PC-9 (cell line): ENCODE results near the gene PIRT. TPM values are rescaled to one million over a fixed set of nuclear protein-coding genes. Genes with fewer than 3 reads are reported as not detected.

ENCODE experiments used
- Bru-seq: library from RNA; stranded (reverse); fragments of 400-500 nt; gene quantifications from one replicate; lab custom pipeline; 2021; lab: Mats Ljungman, UMichigan
- BruChase-seq, 2 experiments: library from RNA; stranded (reverse); fragments of 400-500 nt; gene quantifications; one replicate each; lab custom pipeline; 2021; lab: Mats Ljungman, UMichigan
- BruUV-seq: library from RNA; stranded (reverse); fragments of 400-500 nt; replicated peaks from 2 replicates; lab custom pipeline; 2021; lab: Mats Ljungman, UMichigan
- CTCF ChIA-PET: fragments of 300-600 bp; sonication (Branson Sonifier 250); formaldehyde crosslinking; loops from one replicate; lab custom pipeline; 2022; ENCODE audit warnings: antibody characterized with exemption; lab: Charles Lee
- POLR2A ChIA-PET: fragments of 300-600 bp; sonication (Branson Sonifier 250); formaldehyde crosslinking; loops from one replicate; lab custom pipeline; 2022; ENCODE audit warnings: antibody characterized with exemption; ENCODE audit not compliant: unreplicated experiment; lab: Charles Lee
- DNase-seq, 2 experiments: peaks; one replicate each; pipeline versions ENCODE4 v3.0.0 to v3.0.0-alpha.2; 2015 to 2022; ENCODE audit warnings: mixed read lengths in 1 of 2
- H2AFZ ChIP-seq: fragments of 200-600 bp; sonication (generic); 2 replicates; pipeline ENCODE4 v1.8.1; 2017; ENCODE audit warnings: antibody characterized with exemption
- H3F3A ChIP-seq: fragments of 200-600 bp; sonication (generic); 2 replicates; pipeline ENCODE4 v1.8.1; 2017; ENCODE audit warnings: antibody characterized with exemption, mild to moderate bottlenecking, low read depth; ENCODE audit not compliant: insufficient read depth
- H3K27ac ChIP-seq: fragments of 200-600 bp; sonication (generic); 2 replicates; pipeline ENCODE4 v1.6.1; 2016; ENCODE audit warnings: mixed run types
- H3K27me3 ChIP-seq: fragments of 200-600 bp; sonication (generic); 2 replicates; pipeline ENCODE4 v1.6.1; 2016; ENCODE audit warnings: low read depth, mixed run types; ENCODE audit not compliant: insufficient read depth
- H3K36me3 ChIP-seq: fragments of 200-600 bp; sonication (generic); 2 replicates; pipeline ENCODE4 v1.6.1; 2016; ENCODE audit warnings: low read depth, mixed run types
- H3K4me1 ChIP-seq: fragments of 200-600 bp; sonication (generic); replicated peaks from 2 replicates; pipeline ENCODE4 v1.6.1; 2016; ENCODE audit warnings: mixed run types; ENCODE audit not compliant: insufficient read depth
- H3K4me2 ChIP-seq: fragments of 200-600 bp; sonication (generic); 2 replicates; pipeline ENCODE4 v1.6.1; 2017; ENCODE audit warnings: mixed run types
- H3K4me3 ChIP-seq: fragments of 200-600 bp; sonication (generic); 2 replicates; pipeline ENCODE4 v1.6.1; 2016; ENCODE audit warnings: mixed run types
- H3K79me2 ChIP-seq: fragments of 200-600 bp; sonication (generic); 2 replicates; pipeline ENCODE4 v1.6.1; 2017; ENCODE audit warnings: low read depth, mixed run types
- H3K9me2 ChIP-seq: fragments of 200-600 bp; sonication (generic); 2 replicates; pipeline ENCODE4 v1.8.1; 2017; ENCODE audit warnings: mild to moderate bottlenecking; ENCODE audit not compliant: insufficient read depth
- H3K9me3 ChIP-seq: fragments of 200-600 bp; sonication (generic); 2 replicates; pipeline ENCODE4 v1.8.1; 2016; ENCODE audit warnings: low read depth; ENCODE audit not compliant: insufficient read depth
- H4K20me1 ChIP-seq: fragments of 200-600 bp; sonication (generic); 2 replicates; pipeline ENCODE4 v1.8.1; 2017; ENCODE audit not compliant: insufficient read depth
- EZH2 ChIP-seq: fragments of 200-600 bp; sonication (generic); IDR thresholded peaks from 2 replicates; pipeline ENCODE4 v1.8.0; 2017; ENCODE audit warnings: antibody characterized with exemption, low read depth
- intact Hi-C: fragments of 100-400 bp; cut with micrococcal nuclease; formaldehyde crosslinking; loops from one replicate; pipeline ENCODE4 v1.10.0; 2022; ENCODE audit not compliant: unreplicated experiment
- long read RNA-seq: library from polyadenylated mRNA; stranded (forward); transcript quantifications from one replicate; pipeline ENCODE4 v2.0.0, GENCODE V29; 2022
- total RNA-seq: library from RNA; stranded (reverse); gene quantifications from 2 replicates; pipeline ENCODE4 v1.2.3, GENCODE V29; 2021
- TF ChIP-seq, protein P1 (sequence below): fragments of 200-600 bp; sonication (generic); conservative IDR thresholded peaks from 2 replicates; pipeline ENCODE4 v1.6.1; 2017; ENCODE audit warnings: mixed run types, antibody characterized with exemption, mild to moderate bottlenecking, moderate library complexity

Gene PIRT
- total RNA-seq (not detected in 2 replicates), Bru-seq, nascent RNA (not detected), BruChase-seq, experiment 1, labeled RNA remaining after a 2-hour chase (not detected), BruChase-seq, experiment 2, labeled RNA remaining after a 6-hour chase (not detected)
- long read RNA-seq = 0 reads

GRCh38 chr17:10837921-10838320 lies at the start of gene PIRT:
PIRT (minus strand) TSS chr17:10838087; CDS start chr17:10825645, 12,442 bp downstream.
- Histone ChIP-seq H3K79me2 (no peaks in the 10 kb centered on the region), H3F3A (no peaks in the 10 kb centered on the region), H3K36me3 (no peaks in the 10 kb centered on the region), H3K4me2 (no peak within 1 kb of the TSS), H3K9me3 (no peaks in the 10 kb centered on the region), H4K20me1 (no peaks in the 10 kb centered on the region), H3K27me3 (peaks cover 35% of the 10 kb centered on the region), H3K27ac (no peak within 1 kb of the TSS), H2AFZ (no peak within 1 kb of the TSS), H3K4me1 (no peaks in the 10 kb centered on the region), H3K4me3 (no peak within 1 kb of the TSS), H3K9me2 (no peaks in the 10 kb centered on the region)
- ChIA-PET CTCF (no interaction called here), POLR2A (no interaction called here)
- no peak for DNase-seq
- BruUV-seq = no TSS peak
- intact Hi-C loops = no loop called here
- no peak for TF ChIP-seq EZH2
- TF ChIP-seq, protein P1, sequence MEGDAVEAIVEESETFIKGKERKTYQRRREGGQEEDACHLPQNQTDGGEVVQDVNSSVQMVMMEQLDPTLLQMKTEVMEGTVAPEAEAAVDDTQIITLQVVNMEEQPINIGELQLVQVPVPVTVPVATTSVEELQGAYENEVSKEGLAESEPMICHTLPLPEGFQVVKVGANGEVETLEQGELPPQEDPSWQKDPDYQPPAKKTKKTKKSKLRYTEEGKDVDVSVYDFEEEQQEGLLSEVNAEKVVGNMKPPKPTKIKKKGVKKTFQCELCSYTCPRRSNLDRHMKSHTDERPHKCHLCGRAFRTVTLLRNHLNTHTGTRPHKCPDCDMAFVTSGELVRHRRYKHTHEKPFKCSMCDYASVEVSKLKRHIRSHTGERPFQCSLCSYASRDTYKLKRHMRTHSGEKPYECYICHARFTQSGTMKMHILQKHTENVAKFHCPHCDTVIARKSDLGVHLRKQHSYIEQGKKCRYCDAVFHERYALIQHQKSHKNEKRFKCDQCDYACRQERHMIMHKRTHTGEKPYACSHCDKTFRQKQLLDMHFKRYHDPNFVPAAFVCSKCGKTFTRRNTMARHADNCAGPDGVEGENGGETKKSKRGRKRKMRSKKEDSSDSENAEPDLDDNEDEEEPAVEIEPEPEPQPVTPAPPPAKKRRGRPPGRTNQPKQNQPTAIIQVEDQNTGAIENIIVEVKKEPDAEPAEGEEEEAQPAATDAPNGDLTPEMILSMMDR = no peak

- intact Hi-C loops = no loop called here
Observed at GRCh38 chr17:10881959-10882358, 44.1 kb upstream of the PIRT start.

DNA sequence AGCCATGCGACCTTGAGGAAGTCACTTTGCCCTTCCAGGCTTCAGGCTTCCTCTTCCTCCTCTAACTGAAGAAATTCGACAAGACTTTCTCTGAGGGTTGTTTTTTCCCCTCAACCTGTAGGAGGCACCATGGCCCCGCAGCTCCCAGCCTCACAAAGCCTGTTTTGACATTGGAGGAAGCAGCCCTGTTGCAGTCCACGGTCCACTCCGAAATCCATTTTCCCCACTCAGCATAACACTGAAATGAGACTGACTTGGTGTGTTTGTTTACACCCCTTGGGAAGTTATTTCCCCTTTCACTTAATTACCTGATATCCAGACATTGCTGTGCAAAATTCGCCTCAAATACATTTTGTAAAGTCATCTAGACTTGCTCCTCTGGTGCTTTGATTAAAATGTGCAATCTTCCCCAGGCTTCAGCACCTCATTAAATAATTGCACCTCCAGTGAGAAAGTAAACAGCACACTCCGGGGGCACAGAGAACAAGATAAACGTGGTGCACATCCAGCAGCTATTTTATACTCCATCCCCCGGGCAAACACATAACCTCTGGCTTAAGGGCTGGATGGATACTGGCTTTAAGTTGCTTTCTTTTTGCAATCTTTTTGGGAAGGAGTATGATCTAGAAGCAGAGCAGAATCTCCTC lies 41.4 kb upstream of the PIRT start:
- DNase-seq = no peak
- no peaks in the 10 kb centered on the region for H3K27me3 ChIP-seq
- no peaks in the 10 kb centered on the region for H3F3A ChIP-seq
- ChIA-PET POLR2A (no interaction called here), CTCF (no interaction called here)
- H3K4me2 ChIP-seq = no peak overlapping the region
- no peaks in the 10 kb centered on the region for H3K9me3 ChIP-seq
- H2AFZ ChIP-seq = no peak overlapping the region
- no peaks in the 10 kb centered on the region for H3K79me2 ChIP-seq
- H3K27ac ChIP-seq = no peak overlapping the region
- H3K9me2 ChIP-seq = no peaks in the 10 kb centered on the region
- no TSS peak for BruUV-seq
- no peaks in the 10 kb centered on the region for H3K36me3 ChIP-seq
- no peaks in the 10 kb centered on the region for H3K4me1 ChIP-seq
- intact Hi-C loops = loop anchor here (10.0 kb wide), 2 partner anchors 1055 to 1105 kb away; no protein-coding TSS in a partner anchor
- no peaks in the 10 kb centered on the region for H4K20me1 ChIP-seq
- H3K4me3 ChIP-seq = no peak overlapping the region
- TF ChIP-seq, protein P1 = no peak

More at GRCh38 chr17:10881959-10882358, 44.1 kb upstream of the PIRT start:
- H2AFZ ChIP-seq = no peak overlapping the region
- BruUV-seq = no TSS peak
- POLR2A ChIA-PET = no interaction called here
- no peaks in the 10 kb centered on the region for H4K20me1 ChIP-seq
- no peaks in the 10 kb centered on the region for H3K36me3 ChIP-seq
- H3K9me2 ChIP-seq = no peaks in the 10 kb centered on the region
- no peaks in the 10 kb centered on the region for H3K27me3 ChIP-seq
- H3K4me1 ChIP-seq = no peaks in the 10 kb centered on the region
- H3K79me2 ChIP-seq = no peaks in the 10 kb centered on the region
- TF ChIP-seq EZH2 = no peak
- TF ChIP-seq, protein P1 = no peak
- H3F3A ChIP-seq = no peaks in the 10 kb centered on the region
- no peak overlapping the region for H3K4me3 ChIP-seq
- no peaks in the 10 kb centered on the region for H3K9me3 ChIP-seq
- no peak overlapping the region for H3K27ac ChIP-seq
- no peak for DNase-seq
- no peak overlapping the region for H3K4me2 ChIP-seq
- CTCF ChIA-PET = no interaction called here
